ENCODE data around the gene MYOM1.

Gene MYOM1

GRCh38 chr18:3100498-3101132, 119.2 kb downstream of the MYOM1 start:
- H3K79me2 ChIP-seq (ENCODE audit: control insufficient read depth, low read length), result no peaks in the 10 kb centered on the region
- H3K4me3 ChIP-seq (ENCODE audit: low read length), result no peak overlapping the region
- H3K4me2 ChIP-seq (ENCODE audit: low read length), result no peak overlapping the region
- H3K27ac ChIP-seq (ENCODE audit: low read depth, low read length), result no peak overlapping the region
- no peaks in the 10 kb centered on the region for H3K4me1 ChIP-seq (ENCODE audit: control insufficient read depth, low read length)
- H3K9me3 ChIP-seq (ENCODE audit: control insufficient read depth, insufficient read depth, low read length), result no peaks in the 10 kb centered on the region
- no peaks in the 10 kb centered on the region for H3K36me3 ChIP-seq (ENCODE audit: control insufficient read depth, low read length)
- TF ChIP-seq EZH2phosphoT487 (IDR thresholded peaks at IDR 0.05; ENCODE audit: borderline replicate concordance, low read length) (no peak), CTCF (IDR thresholded peaks at IDR 0.05; ENCODE audit: low read depth, low read length, poor library complexity, severe bottlenecking) (no peak)
- H3K9me2 ChIP-seq (replicated peaks; ENCODE audit: control insufficient read depth, low read length), result no peaks in the 10 kb centered on the region
- no peaks in the 10 kb centered on the region for H3K27me3 ChIP-seq (ENCODE audit: control insufficient read depth, low read length)
- H3F3A ChIP-seq (ENCODE audit: control insufficient read depth, insufficient read depth), result no peaks in the 10 kb centered on the region
- no peaks in the 10 kb centered on the region for H4K20me1 ChIP-seq (ENCODE audit: control insufficient read depth, insufficient read depth, low read depth, low read length)

GRCh38 chr18:3099327-3099726, 120.4 kb downstream of the MYOM1 start:
- Histone ChIP-seq H3K4me2 (ENCODE audit: low read length) (no peak overlapping the region), H4K20me1 (ENCODE audit: control insufficient read depth, insufficient read depth, low read depth, low read length) (no peaks in the 10 kb centered on the region), H3K27me3 (ENCODE audit: control insufficient read depth, low read length) (no peaks in the 10 kb centered on the region), H3K9me2 (replicated peaks; ENCODE audit: control insufficient read depth, low read length) (no peaks in the 10 kb centered on the region), H3K79me2 (ENCODE audit: control insufficient read depth, low read length) (no peaks in the 10 kb centered on the region), H3K36me3 (ENCODE audit: control insufficient read depth, low read length) (no peaks in the 10 kb centered on the region), H3K4me1 (ENCODE audit: control insufficient read depth, low read length) (peaks cover 5% of the 10 kb centered on the region; the same call in 1 of the 2 replicates), H3F3A (ENCODE audit: control insufficient read depth, insufficient read depth) (no peaks in the 10 kb centered on the region), H3K9me3 (ENCODE audit: control insufficient read depth, insufficient read depth, low read length) (no peaks in the 10 kb centered on the region), H3K4me3 (ENCODE audit: low read length) (no peak overlapping the region), H3K27ac (ENCODE audit: low read depth, low read length) (no peak overlapping the region)
- TF ChIP-seq CTCF (IDR thresholded peaks at IDR 0.05; ENCODE audit: low read depth, low read length, poor library complexity, severe bottlenecking) (no peak), EZH2phosphoT487 (IDR thresholded peaks at IDR 0.05; ENCODE audit: borderline replicate concordance, low read length) (no peak)

GRCh38 chr18:3097082-3097481, 122.7 kb downstream of the MYOM1 start:
- Histone ChIP-seq H3K9me2 (replicated peaks; ENCODE audit: control insufficient read depth, low read length) (no peaks in the 10 kb centered on the region), H3F3A (ENCODE audit: control insufficient read depth, insufficient read depth) (no peaks in the 10 kb centered on the region), H3K36me3 (ENCODE audit: control insufficient read depth, low read length) (no peaks in the 10 kb centered on the region), H3K27ac (ENCODE audit: low read depth, low read length) (no peak overlapping the region), H3K4me3 (ENCODE audit: low read length) (no peak overlapping the region), H3K4me2 (ENCODE audit: low read length) (no peak overlapping the region), H3K4me1 (ENCODE audit: control insufficient read depth, low read length) (peaks cover 7% of the 10 kb centered on the region; the same call in 1 of the 2 replicates), H3K27me3 (ENCODE audit: control insufficient read depth, low read length) (no peaks in the 10 kb centered on the region), H3K9me3 (ENCODE audit: control insufficient read depth, insufficient read depth, low read length) (no peaks in the 10 kb centered on the region), H4K20me1 (ENCODE audit: control insufficient read depth, insufficient read depth, low read depth, low read length) (no peaks in the 10 kb centered on the region), H3K79me2 (ENCODE audit: control insufficient read depth, low read length) (no peaks in the 10 kb centered on the region)
- TF ChIP-seq EZH2phosphoT487 (IDR thresholded peaks at IDR 0.05; ENCODE audit: borderline replicate concordance, low read length) (no peak), CTCF (IDR thresholded peaks at IDR 0.05; ENCODE audit: low read depth, low read length, poor library complexity, severe bottlenecking) (no peak)

Measured in DOHH2 (cell line).